ENCODE data around the gene MYH10. TPM values are rescaled to one million over a fixed set of nuclear protein-coding genes. Genes with fewer than 3 reads are reported as not detected.

The MYH10 gene
- total RNA-seq, 2 donors from 2014 or later = 12.4 to 17.0 TPM

GRCh38 chr17:8520981-8521380 is 109.5 kb downstream of the MYH10 start:
- DNase-seq = no peak
- H3K27me3 ChIP-seq = no peaks in the 10 kb centered on the region
- H3K9me3 ChIP-seq = no peaks in the 10 kb centered on the region
- no peak overlapping the region for H3K27ac ChIP-seq
- TF ChIP-seq CTCF (IDR thresholded peaks at IDR 0.05) = no peak
- no peaks in the 10 kb centered on the region for H3K36me3 ChIP-seq
- no peak overlapping the region for H3K9ac ChIP-seq (ENCODE audit: low read depth in 2 of 2, low read length in 2 of 2)
- H3K4me1 ChIP-seq = no peaks in the 10 kb centered on the region
- no peak overlapping the region for H3K4me3 ChIP-seq
- intact Hi-C loops (cut with DNase I) = no loop called here

GRCh38 chr17:8518850-8519249 is 111.7 kb downstream of the MYH10 start:
- no peaks in the 10 kb centered on the region for H3K4me1 ChIP-seq

GRCh38 chr17:8518326-8518725 is 112.2 kb downstream of the MYH10 start:
- Histone ChIP-seq H3K36me3 (no peaks in the 10 kb centered on the region), H3K9me3 (no peaks in the 10 kb centered on the region), H3K4me3 (no peak overlapping the region), H3K27ac (no peak overlapping the region), H3K9ac (ENCODE audit: low read depth in 2 of 2, low read length in 2 of 2) (no peak overlapping the region), H3K4me1 (no peaks in the 10 kb centered on the region), H3K27me3 (no peaks in the 10 kb centered on the region)
- DNase-seq = no peak
- intact Hi-C loops (cut with DNase I) = no loop called here
- TF ChIP-seq CTCF (IDR thresholded peaks at IDR 0.05) = no peak

More at GRCh38 chr17:8518850-8519249, 111.7 kb downstream of the MYH10 start:
- intact Hi-C loops (cut with DNase I) = no loop called here
- Histone ChIP-seq H3K9ac (ENCODE audit: low read depth in 2 of 2, low read length in 2 of 2) (no peak overlapping the region), H3K27me3 (no peaks in the 10 kb centered on the region), H3K9me3 (no peaks in the 10 kb centered on the region), H3K4me3 (no peak overlapping the region), H3K27ac (no peak overlapping the region), H3K36me3 (no peaks in the 10 kb centered on the region)
- DNase-seq = no peak
- TF ChIP-seq CTCF (IDR thresholded peaks at IDR 0.05) = no peak

GRCh38 chr17:8514801-8515200 is 115.7 kb downstream of the MYH10 start:
- Histone ChIP-seq H3K36me3 (no peaks in the 10 kb centered on the region), H3K4me1 (no peaks in the 10 kb centered on the region), H3K27me3 (no peaks in the 10 kb centered on the region), H3K9me3 (no peaks in the 10 kb centered on the region), H3K4me3 (no peak overlapping the region), H3K9ac (ENCODE audit: low read depth in 2 of 2, low read length in 2 of 2) (no peak overlapping the region), H3K27ac (no peak overlapping the region)
- intact Hi-C loops (cut with DNase I) = no loop called here
- TF ChIP-seq CTCF (IDR thresholded peaks at IDR 0.05) = no peak
- DNase-seq = no peak

- intact Hi-C loops (cut with DNase I) = no loop called here
- no peak for TF ChIP-seq CTCF (IDR thresholded peaks at IDR 0.05)
- H3K9ac ChIP-seq (ENCODE audit: low read depth in 2 of 2, low read length in 2 of 2) = no peak overlapping the region
- no peaks in the 10 kb centered on the region for H3K4me1 ChIP-seq
- no peaks in the 10 kb centered on the region for H3K9me3 ChIP-seq
- H3K27ac ChIP-seq = no peak overlapping the region
- no peak for DNase-seq
- H3K27me3 ChIP-seq = no peaks in the 10 kb centered on the region
- no peaks in the 10 kb centered on the region for H3K36me3 ChIP-seq
- H3K4me3 ChIP-seq = no peak overlapping the region
These were observed 124.4 kb downstream of the MYH10 start for GRCh38 chr17:8506145-8506544.

Measured in colonic mucosa (tissue), 4 donors.